Glomerular endothelial cell (primary cell): ENCODE measurements around the gene RNF20. TPM values are rescaled to one million over a fixed set of nuclear protein-coding genes. Genes with fewer than 3 reads are reported as not detected.
"Not testable (repeated sequence)": the region's sequence is repeated elsewhere in the genome, so short reads cannot be mapped to it uniquely, and the experiment has no call there.

Experiments used
- DNase-seq: peaks from one replicate; pipeline ENCODE4 v3.0.0-alpha.2; 2011; ENCODE audit warnings: low read depth, low spot score; ENCODE audit errors: extremely low read depth
- total RNA-seq: library from RNA; depleted of rRNA; stranded (reverse); fragments of >200 nt; gene quantifications from 2 replicates; pipeline ENCODE4 v1.2.3, GENCODE V29; 2015

Gene RNF20
- 14.6 and 19.8 TPM in 2 replicates for total RNA-seq

- peak; percentile 96 for DNase-seq
Observed at GRCh38 chr9:101533334-101534204, at the start of gene RNF20. Gene RNF20, plus strand, starts transcription at chr9:101533853. Its CDS starts 1,571 bp downstream, at chr9:101535424.

GRCh38 chr9:101484046-101484445, 49.6 kb upstream of the RNF20 start:
- DNase-seq, result no peak

- no peak for DNase-seq
Observed at GRCh38 chr9:101485924-101486692, 47.5 kb upstream of the RNF20 start.

DNA sequence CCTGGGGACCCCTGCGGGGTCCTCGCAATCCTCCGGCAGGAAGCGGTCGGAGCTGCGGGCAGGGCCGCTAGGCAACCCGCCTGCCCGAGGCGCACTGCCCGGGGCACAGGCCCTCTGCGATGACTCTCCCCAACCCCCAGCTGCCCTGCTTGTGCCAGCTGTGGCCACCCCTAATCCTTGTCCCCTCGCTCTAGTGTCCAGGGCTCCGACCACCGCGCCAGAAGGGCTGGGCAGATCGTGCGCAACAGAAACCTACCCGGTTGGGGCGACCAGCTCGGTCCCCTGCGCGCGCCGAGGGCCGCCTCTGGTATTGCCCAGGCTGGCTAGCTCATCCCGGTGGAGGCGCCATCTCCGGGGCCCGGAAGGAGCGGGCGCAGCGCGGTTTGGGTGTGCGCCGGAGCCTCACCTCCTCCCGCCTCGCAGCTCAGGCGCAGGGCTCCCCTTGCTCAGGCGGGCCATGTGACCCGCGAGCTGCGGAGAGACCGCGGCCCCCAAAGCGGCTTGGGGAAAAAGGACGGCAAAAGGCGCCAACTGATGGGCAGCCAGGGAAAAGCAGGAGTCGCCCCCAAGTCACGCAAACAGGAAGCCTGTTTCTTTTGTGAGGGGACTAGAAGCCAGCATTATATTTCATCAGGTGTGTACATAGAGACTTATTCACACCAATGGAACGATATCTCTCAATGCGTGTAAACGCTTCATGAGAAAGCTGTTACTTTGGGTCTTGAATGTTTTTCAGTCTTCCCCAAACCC, 46.8 kb upstream of the RNF20 start:
- no peak for DNase-seq

DNA sequence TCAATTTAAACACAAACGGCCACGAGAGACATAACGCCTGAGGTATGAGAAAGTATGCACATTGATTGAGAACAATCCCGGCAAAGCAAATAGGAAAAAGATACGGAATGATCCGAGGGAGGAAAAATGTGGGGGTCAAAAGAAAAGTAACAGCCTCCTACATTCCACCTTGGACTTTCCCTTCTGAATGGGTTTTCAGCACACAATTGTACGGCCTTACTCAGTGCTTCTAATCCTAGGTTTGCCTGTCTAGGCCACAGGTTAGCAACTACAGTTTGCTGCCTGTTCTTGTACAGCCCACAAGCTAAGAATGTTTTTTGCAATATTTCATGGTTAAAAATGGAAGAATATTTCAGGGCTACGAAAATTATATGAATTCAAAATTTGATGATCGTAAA, 46.2 kb upstream of the RNF20 start:
- DNase-seq, result no peak

- no peak for DNase-seq
Observed at GRCh38 chr9:101495810-101496209, 37.8 kb upstream of the RNF20 start.

DNA sequence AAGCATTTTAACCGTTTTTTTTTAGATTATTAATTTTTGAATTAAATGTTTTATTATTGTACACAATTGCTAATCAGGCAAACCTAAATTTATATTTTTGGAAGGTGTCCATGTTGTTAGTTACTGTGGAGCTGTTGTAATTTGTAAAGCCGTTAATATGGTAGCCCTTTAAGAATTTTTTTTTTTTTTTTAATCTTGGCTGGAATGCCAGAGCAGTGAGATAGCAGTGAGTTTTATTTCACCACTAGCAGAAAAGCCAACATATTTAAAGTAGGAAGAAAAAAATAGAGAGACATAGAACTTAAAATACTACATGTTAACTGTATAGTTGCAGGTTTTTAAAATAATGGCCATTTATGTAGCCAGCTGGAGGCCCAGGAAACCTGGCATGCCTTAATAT, 35.3 kb upstream of the RNF20 start:
- DNase-seq, result no peak

GRCh38 chr9:101504188-101504587, 29.5 kb upstream of the RNF20 start:
- DNase-seq, result no peak

DNA sequence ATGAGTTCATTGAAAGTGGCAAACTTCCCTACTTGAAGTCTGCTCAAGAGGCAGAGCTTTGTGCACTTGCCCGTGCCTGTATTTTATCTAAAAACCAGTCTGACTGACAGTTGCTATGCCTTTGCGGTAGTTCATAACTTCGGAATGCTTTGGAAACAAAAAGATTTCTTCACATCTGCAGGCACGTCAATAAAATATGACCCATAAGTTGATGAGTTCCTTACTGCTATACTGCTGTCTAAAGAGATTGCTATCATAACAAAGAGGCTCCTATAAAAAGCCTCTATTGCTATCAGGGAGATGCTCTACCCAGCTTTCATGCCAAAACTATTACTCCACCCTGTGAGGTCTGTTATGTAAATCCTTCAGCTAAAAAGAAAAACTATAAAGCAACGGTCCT, 25.4 kb upstream of the RNF20 start:
- no peak for DNase-seq

DNA sequence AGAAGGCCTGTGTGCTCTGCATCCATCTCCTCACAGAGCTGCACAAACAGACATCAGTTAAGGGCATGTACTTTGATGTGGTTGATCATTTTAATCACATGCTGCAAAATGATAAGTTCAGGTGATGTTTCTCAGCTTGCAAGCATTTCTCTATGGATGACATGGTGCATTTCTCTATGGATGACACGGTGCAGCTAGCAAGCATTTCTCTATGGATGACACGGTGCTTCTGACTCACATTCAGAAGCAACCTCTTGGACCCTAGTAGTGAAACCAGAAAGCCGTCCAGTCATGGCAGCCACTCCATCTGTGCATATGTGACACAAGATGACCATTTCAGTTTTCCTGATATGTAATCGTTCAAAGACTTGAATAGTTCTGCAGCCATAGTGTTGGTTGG, 24.1 kb upstream of the RNF20 start:
- DNase-seq, result no peak

- no peak for DNase-seq
Observed at GRCh38 chr9:101510459-101510858, 23.2 kb upstream of the RNF20 start.

DNA sequence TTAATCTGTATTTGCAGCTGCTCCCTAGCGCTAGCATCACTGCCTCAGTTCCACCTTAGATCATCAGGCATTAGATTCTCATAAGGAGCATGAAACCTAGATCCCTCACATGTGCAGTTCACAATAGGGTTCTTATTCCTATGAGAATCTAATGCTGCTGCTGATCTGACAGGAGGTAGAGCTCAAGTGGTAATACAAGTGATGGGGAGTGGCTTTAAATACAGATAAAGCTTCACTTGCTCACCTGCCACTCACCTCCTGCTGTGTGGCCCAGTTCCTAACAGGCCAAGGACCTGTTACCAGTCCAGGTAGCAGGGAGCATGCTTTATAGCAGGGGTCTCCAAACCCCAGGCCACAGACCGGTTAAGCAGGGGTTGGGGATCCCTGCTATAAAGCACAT, 22.6 kb upstream of the RNF20 start:
- DNase-seq, result no peak

- DNase-seq, result no peak
Observed at GRCh38 chr9:101512116-101512515, 21.5 kb upstream of the RNF20 start.

DNA sequence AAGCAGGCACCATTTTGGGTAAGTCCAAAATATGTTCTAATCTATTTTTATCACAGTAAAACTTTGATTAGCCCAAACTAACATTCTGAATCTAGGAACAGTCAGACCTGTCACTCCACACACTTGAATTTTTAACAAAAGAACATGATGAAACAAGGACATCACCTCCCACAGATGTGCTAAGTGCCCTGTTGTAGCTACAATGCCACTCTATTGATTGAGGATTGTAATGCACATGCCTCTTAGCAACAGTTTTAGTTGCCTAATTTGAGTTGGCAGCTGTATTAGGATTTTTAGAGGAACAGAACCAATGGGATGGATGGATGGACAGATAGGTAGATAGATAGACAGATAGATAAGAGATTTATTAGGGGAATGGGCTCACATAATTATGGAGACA, 20.3 kb upstream of the RNF20 start:
- no peak for DNase-seq

DNA sequence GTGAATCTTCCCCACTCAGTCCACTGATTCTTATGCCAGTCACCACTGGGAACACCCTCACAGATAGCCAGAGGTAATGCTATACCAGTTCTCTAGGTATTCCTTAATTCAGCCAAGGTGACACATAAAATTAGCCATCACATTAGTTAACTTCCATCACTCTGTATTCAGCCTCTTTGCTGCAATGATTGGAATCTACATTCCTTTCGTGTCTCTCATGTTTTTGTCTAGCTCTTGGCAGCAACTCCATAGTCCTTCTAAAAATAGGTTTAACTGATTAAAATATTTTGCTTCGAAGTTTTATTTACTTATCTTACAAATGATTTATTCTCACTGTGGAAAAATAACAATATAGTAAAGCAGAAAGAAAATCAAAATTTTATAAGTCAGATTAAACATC, 19.6 kb upstream of the RNF20 start:
- no peak for DNase-seq

DNA sequence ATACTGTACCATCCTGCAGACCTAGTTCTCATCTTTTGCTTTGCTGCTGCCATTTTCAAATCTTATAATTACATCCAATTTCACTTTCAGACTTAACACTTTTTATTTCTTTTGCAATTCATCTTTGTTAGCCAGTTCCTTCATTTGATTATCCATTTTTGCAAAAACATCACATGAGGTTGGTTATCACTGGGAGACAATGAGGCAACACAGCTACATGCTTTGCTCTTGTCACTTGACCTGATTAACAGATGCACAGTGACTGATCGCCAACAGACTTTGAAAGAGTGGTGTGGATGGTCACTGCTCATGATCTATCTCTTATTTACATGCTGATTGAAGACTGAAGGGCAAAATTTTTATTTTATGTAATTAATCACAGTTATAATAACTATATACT, 17.0 kb upstream of the RNF20 start:
- no peak for DNase-seq

DNA sequence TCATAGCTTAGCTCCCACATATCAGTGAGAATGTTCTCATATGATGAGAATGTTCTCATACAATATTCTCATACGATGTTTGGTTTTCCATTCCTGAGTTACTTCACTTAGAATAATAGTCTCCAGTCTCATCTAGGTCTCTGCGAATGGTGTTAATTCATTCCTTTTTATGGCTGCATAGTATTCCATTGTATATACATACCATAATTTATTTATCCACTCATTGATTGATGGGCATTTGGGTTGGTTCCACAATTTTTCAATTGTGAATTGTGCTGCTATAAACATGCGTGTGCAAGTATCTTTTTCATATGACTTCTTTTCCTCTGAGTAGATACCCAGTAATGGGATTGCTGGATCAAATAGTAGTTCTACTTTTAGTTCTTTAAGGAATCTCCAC, 15.2 kb upstream of the RNF20 start:
- DNase-seq, result not testable (repeated sequence)

- DNase-seq, result no peak
Observed at GRCh38 chr9:101524371-101524770, 9.3 kb upstream of the RNF20 start.

DNA sequence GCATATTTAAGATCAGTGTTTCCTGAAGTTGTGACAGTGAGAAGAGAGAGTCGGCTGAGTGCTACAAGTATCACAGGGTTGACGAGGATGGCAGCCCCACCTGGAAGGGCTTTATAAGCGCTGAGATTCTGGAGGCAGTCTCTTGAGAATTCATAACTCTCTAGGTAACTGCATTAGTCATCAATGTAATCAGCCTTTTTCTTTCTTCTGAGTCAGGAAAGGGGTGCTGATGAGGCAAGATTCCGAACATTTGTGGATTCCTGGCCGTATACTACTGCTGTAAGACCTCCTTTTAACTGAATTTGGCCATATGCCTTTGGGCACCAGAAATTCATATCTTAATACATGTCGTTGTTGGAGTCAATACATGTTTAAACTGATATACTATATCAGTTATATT, 6.6 kb upstream of the RNF20 start:
- no peak for DNase-seq

- no peak for DNase-seq
Observed at GRCh38 chr9:101528015-101528414, 5.6 kb upstream of the RNF20 start.

DNA sequence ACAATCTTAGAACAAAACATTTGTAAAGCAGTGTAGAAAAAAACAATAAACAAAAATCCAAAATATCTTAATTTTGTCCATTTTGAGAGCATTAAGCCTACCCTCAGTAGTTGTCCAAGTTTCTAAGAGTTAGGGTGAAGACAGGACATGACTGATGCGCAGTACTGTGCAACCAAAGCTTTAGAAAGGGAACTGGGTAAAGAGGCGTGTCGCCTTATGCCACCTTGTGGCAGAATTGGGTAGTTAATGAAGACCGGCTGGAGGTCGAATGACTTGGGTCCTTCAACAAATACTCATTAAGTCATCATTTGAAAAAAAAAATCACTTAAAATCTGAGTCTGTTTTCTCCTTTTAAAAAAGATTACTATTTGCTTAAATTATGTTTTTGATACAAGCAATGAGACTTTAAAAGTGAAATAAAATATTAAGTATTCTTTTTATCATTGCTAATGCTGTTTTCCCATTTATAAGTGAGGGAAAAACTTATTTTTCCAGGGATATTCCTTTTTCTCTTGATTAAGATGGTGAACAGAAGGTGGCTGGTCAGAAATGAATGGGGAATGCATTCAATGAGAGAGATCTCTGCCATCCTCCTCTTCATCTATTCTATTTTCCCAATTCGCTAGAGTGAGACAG, 3.5 kb upstream of the RNF20 start:
- peak; percentile 60 for DNase-seq
